Upper lobe of left lung (tissue), 6 donors: ENCODE results near the gene PTRH1. TPM values are rescaled to one million over a fixed set of nuclear protein-coding genes. Genes with fewer than 3 reads are reported as not detected.

Experiments used
- ATAC-seq, 2 donors: fragments of 200-7000 bp; cut with Tn5 transposase; one replicate each; pipeline ENCODE4 v1.9.1; 2022; ENCODE audit warnings: mild to moderate bottlenecking in 2 of 2, moderate library complexity in 2 of 2; ENCODE audit not compliant: low FRiP score in 2 of 2
- DNase-seq, 2 donors: peaks; one replicate each; pipeline ENCODE4 v3.0.0-alpha.2; 2019 to 2020
- H3K27ac ChIP-seq, 4 donors: fragments of 200-600 bp; sonication (generic); one replicate each; pipeline ENCODE4 v1.5.1; 2016 to 2019
- H3K27me3 ChIP-seq, 4 donors: fragments of 200-600 bp; sonication (generic); one replicate each; pipeline ENCODE4 v1.5.1; 2017 to 2019
- H3K36me3 ChIP-seq, 4 donors: fragments of 200-600 bp; sonication (generic); one replicate each; pipeline ENCODE4 v1.5.1; 2016 to 2019
- H3K4me1 ChIP-seq, 4 donors: fragments of 200-600 bp; sonication (generic); one replicate each; pipeline ENCODE4 v1.5.1; 2018 to 2019
- H3K4me3 ChIP-seq, 4 donors: fragments of 200-600 bp; sonication (generic); one replicate each; pipeline ENCODE4 v1.5.1; 2017 to 2019; ENCODE audit warnings: mild to moderate bottlenecking in 2 of 4, moderate library complexity in 1 of 4
- H3K9me3 ChIP-seq, 4 donors: fragments of 200-600 bp; sonication (generic); one replicate each; pipeline ENCODE4 v1.5.1; 2018 to 2019
- EP300 ChIP-seq, 4 donors: sonication (generic); formaldehyde crosslinking; IDR thresholded peaks; one replicate each; pipeline ENCODE4 v1.5.1; 2017; ENCODE audit warnings: antibody characterized with exemption in 4 of 4, control low read depth in 2 of 4
- POLR2A ChIP-seq, 4 donors: fragments of 450-650 bp; IDR thresholded peaks; one replicate each; pipeline ENCODE4 v1.5.1; 2016 to 2017; ENCODE audit warnings: antibody characterized with exemption in 4 of 4, mild to moderate bottlenecking in 2 of 4
- POLR2AphosphoS5 ChIP-seq, 2 donors: sonication (generic); formaldehyde crosslinking; IDR thresholded peaks; one replicate each; pipeline ENCODE4 v1.5.1; 2017; ENCODE audit warnings: antibody characterized with exemption in 2 of 2
- WGBS, 2 donors: methylation state at CpG; one replicate each; pipeline ENCODE4 v1.1.5; 2017 to 2018; 5-methylcytosine and 5-hydroxymethylcytosine counted together
- total RNA-seq, 6 donors: library from RNA; depleted of rRNA in 4 of 6; stranded (reverse); fragments of >200 nt in 4 of 6; gene quantifications; one replicate each; pipeline versions ENCODE4 v1.1.0 to v1.2.1, GENCODE V29; 2016 to 2021
- TF ChIP-seq, protein P1 (sequence below), 6 experiments: fragments of 450-650 bp in 4 of 6; fragments of 200-600 bp in 2 of 6; sonication (generic) in 2 of 6; IDR thresholded peaks; one replicate each; pipeline ENCODE4 v1.5.1; 2016 to 2019; ENCODE audit warnings: antibody characterized with exemption in 6 of 6
- donor health status: DM: no; HTN: no; CAD: no; lungs with moderate emphysema.
- donor health status: DM: no; HTN: yes; CAD: no; lungs with severe emphysema.

PTRH1 gene
- total RNA-seq, 6 donors from 2014 or later, result 7.4 to 33.5 (median 18.7) TPM

DNA sequence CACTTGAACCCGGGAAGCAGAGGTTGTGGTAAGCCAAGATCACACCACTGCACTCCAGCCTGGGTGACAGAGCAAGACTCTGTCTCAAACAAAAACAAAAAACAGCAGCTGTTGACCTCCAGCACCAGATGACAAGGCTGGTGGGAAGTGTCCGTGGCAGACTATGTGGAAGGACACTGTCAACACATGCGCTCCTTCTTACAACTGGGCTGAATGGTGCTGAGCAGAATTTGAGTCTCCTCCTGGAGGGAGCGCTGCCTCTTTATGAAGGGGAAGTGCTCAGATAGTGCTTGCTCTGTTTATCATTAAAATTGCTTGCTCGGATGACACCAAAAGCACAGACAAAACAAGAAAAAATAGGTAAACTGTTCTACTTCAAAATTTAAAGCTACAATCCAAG lies 17.9 kb downstream of the PTRH1 start:
- 77 to 82% methylated on average over 5 of the region's 5 CpGs for whole genome bisulfite sequencing, 2 donors
- Histone ChIP-seq H3K27me3 (no peaks in the 10 kb centered on the region), H3K4me1 (peaks cover 0 to 12% (median 6%) of the 10 kb centered on the region in 4 donors), H3K4me3 (no peak overlapping the region), H3K36me3 (no peaks in the 10 kb centered on the region), H3K27ac (no peak overlapping the region), H3K9me3 (no peaks in the 10 kb centered on the region)
- ATAC-seq, result no peak
- DNase-seq, result no peak
- TF ChIP-seq POLR2AphosphoS5 (IDR thresholded peaks at IDR 0.05), result no peak

DNA sequence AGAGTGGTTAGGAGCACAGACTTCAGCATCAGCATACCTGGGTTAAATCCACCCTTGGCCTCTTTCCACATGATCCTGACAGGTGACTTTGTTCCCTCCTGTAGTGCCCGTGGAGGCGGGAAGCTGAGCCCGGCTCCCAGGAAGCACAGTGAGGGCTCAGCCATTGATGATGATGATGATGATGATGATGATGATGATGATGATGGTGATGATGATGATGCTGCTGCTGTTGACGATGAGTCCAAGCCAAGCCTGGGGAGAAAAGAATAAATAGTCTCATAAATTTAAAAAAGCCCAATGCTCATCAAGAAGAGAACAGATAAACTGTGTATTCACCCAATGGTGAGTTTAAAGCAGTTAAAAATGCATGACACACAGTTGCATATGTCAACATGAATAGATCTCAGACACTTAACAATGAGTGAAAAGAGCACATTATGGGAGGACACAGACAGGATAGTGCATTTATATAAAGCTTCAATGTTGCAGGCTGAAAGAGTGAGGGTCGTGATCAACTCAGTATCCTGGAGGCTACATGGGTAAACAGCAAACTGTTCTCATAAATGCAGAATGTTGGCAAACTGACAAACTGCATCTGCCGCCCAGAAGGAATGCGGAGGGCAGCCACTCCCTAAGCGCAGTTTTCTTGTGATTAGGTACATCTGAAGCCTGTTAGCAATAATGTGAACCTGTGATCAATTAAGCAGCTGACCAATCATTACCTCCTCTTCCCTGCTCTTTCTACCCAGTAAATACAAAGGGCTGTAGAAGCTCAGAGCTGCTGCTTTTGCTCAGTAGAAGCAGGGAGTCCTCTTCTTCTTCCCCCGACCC lies 20.4 kb downstream of the PTRH1 start:
- no peak for TF ChIP-seq POLR2A (IDR thresholded peaks at IDR 0.05)
- TF ChIP-seq, protein P1, sequence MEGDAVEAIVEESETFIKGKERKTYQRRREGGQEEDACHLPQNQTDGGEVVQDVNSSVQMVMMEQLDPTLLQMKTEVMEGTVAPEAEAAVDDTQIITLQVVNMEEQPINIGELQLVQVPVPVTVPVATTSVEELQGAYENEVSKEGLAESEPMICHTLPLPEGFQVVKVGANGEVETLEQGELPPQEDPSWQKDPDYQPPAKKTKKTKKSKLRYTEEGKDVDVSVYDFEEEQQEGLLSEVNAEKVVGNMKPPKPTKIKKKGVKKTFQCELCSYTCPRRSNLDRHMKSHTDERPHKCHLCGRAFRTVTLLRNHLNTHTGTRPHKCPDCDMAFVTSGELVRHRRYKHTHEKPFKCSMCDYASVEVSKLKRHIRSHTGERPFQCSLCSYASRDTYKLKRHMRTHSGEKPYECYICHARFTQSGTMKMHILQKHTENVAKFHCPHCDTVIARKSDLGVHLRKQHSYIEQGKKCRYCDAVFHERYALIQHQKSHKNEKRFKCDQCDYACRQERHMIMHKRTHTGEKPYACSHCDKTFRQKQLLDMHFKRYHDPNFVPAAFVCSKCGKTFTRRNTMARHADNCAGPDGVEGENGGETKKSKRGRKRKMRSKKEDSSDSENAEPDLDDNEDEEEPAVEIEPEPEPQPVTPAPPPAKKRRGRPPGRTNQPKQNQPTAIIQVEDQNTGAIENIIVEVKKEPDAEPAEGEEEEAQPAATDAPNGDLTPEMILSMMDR (IDR thresholded peaks at IDR 0.05), result no peak
- TF ChIP-seq EP300 (IDR thresholded peaks at IDR 0.05), result no peak
- no peak for TF ChIP-seq POLR2AphosphoS5 (IDR thresholded peaks at IDR 0.05)
- no peaks in the 10 kb centered on the region for H3K9me3 ChIP-seq
- DNase-seq (no peak), ATAC-seq (no peak)
- H3K4me3 ChIP-seq, result no peak overlapping the region
- peaks cover 0 to 19% (median 15%) of the 10 kb centered on the region in 4 donors for H3K36me3 ChIP-seq
- H3K27me3 ChIP-seq, result no peaks in the 10 kb centered on the region
- peaks cover 0 to 11% (median 6%) of the 10 kb centered on the region in 4 donors for H3K4me1 ChIP-seq
- 75 to 81% methylated on average over 9 of the region's 9 CpGs for WGBS, 2 donors
- H3K27ac ChIP-seq, result no peak overlapping the region

DNA sequence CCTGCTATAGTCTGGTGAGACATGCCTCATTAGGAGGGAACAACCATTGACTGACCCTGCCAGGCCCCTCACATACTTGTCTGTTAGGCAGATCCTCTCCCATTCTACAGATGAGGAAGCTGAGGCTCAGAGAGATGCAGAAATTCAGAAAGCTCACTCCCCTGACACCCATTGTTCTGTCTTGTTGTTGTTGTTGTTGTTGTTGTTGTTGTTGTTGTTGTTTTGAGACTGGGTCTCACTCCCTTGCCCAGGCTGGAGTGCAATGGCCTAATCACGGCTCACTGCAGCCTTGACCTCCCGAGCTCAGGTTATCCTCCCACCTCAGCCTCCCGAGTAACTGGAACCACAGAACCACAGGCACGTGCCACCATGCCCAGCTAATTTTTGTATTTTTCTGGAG lies 21.8 kb downstream of the PTRH1 start:
- Histone ChIP-seq H3K4me1 (no peaks in the 10 kb centered on the region), H3K27ac (no peak overlapping the region), H3K4me3 (no peak overlapping the region), H3K36me3 (peaks cover 0 to 33% (median 22%) of the 10 kb centered on the region in 4 donors), H3K27me3 (no peaks in the 10 kb centered on the region), H3K9me3 (no peaks in the 10 kb centered on the region)
- ATAC-seq (no peak), DNase-seq (no peak)
- TF ChIP-seq POLR2A (IDR thresholded peaks at IDR 0.05) (no peak), POLR2AphosphoS5 (IDR thresholded peaks at IDR 0.05) (no peak), EP300 (IDR thresholded peaks at IDR 0.05) (no peak)
- TF ChIP-seq, protein P1 (IDR thresholded peaks at IDR 0.05), result no peak
- 98 to 100% methylated on average over 4 of the region's 4 CpGs for WGBS, 2 donors

DNA sequence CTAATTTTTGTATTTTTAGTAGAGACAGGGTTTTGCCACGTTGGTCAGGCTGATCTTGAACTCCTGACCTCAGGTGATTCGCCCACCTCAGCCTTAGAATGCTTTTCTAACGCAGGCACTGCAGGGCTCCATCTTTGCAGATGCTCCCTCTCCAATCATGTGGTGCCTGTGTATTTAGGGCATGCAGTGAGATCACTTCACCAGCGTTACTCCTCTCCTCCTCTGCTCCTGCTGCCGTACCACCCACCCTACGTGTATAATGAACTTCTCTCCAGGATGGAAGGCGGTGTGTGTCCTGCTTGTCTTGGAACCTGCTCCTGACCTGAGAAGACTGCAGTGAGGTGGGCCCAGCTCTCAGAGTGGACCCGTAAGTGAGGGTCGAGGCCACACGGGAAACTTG lies 22.3 kb downstream of the PTRH1 start:
- Histone ChIP-seq H3K36me3 (peaks cover 0 to 37% (median 25%) of the 10 kb centered on the region in 4 donors), H3K4me3 (no peak overlapping the region), H3K4me1 (no peaks in the 10 kb centered on the region), H3K27ac (no peak overlapping the region), H3K27me3 (no peaks in the 10 kb centered on the region), H3K9me3 (no peaks in the 10 kb centered on the region)
- no peak for DNase-seq
- WGBS, 2 donors, result 90 to 92% methylated on average over 10 of the region's 10 CpGs
- TF ChIP-seq POLR2AphosphoS5 (IDR thresholded peaks at IDR 0.05) (no peak), POLR2A (IDR thresholded peaks at IDR 0.05) (no peak), EP300 (IDR thresholded peaks at IDR 0.05) (no peak)
- TF ChIP-seq, protein P1 (IDR thresholded peaks at IDR 0.05), result no peak
- ATAC-seq, result no peak

DNA sequence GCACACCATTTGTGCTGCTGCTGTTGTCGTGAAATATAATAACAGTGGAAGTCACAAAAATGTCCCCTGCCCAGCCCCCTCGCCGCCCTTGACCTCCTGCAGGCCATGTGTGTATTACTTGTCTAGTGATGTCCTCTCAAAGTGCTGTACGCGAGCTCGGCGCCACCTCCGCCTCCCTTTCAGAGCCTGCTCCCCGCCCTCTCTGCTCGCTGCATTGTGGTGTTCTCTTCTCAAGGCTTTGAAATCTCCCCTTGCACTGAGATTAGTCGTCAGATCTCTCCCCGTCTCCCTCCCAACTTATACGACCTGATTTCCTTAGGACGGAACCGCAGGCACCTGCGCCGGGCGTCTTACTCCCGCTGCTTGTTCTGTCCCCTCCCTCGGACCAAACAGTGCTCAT lies 23.4 kb downstream of the PTRH1 start:
- H3K4me3 ChIP-seq, result no peak overlapping the region
- H3K27ac ChIP-seq, result no peak overlapping the region
- H3K27me3 ChIP-seq, result no peaks in the 10 kb centered on the region
- WGBS, 2 donors, result 85 to 91% methylated on average over 20 of the region's 20 CpGs
- peaks cover 2 to 48% (median 31%) of the 10 kb centered on the region in 4 donors for H3K36me3 ChIP-seq
- no peaks in the 10 kb centered on the region for H3K4me1 ChIP-seq
- ATAC-seq (no peak), DNase-seq (no peak)
- no peak for TF ChIP-seq POLR2A (IDR thresholded peaks at IDR 0.05)
- no peak for TF ChIP-seq POLR2AphosphoS5 (IDR thresholded peaks at IDR 0.05)
- no peak for TF ChIP-seq EP300 (IDR thresholded peaks at IDR 0.05)
- TF ChIP-seq, protein P1 (IDR thresholded peaks at IDR 0.05), result no peak
- no peaks in the 10 kb centered on the region for H3K9me3 ChIP-seq
